HG03354 (cell line): Measurements from ENCODE around the gene FBLIM1.

ENCODE experiments used
- ATAC-seq: cut with Tn5 transposase; IDR thresholded peaks from one replicate; pipeline ENCODE4 v1.9.1; 2021; ENCODE audit warnings: mild to moderate bottlenecking; ENCODE audit not compliant: unreplicated experiment, poor library complexity, severe bottlenecking

The FBLIM1 gene

GRCh38 chr1:15758343-15758931 lies at the start of gene FBLIM1:
TSS of gene FBLIM1 (plus strand) at chr1:15758795. CDS start at chr1:15764984, 6,189 bp downstream.
- no peak for ATAC-seq

- ATAC-seq, result no peak
Observed at GRCh38 chr1:15709226-15709625, 49.4 kb upstream of the FBLIM1 start.

GRCh38 chr1:15712168-15712567 lies 46.4 kb upstream of the FBLIM1 start:
- no peak for ATAC-seq

- ATAC-seq, result no peak
Observed at GRCh38 chr1:15714406-15715136, 44.0 kb upstream of the FBLIM1 start.

GRCh38 chr1:15717418-15718125 lies 41.0 kb upstream of the FBLIM1 start:
- ATAC-seq, result no peak

- no peak for ATAC-seq
Observed at GRCh38 chr1:15718199-15718601, 40.4 kb upstream of the FBLIM1 start.

GRCh38 chr1:15719381-15720120 lies 39.0 kb upstream of the FBLIM1 start:
- no peak for ATAC-seq

- ATAC-seq, result no peak
Observed at GRCh38 chr1:15720861-15721260, 37.7 kb upstream of the FBLIM1 start.

GRCh38 chr1:15722411-15722810 lies 36.2 kb upstream of the FBLIM1 start:
- ATAC-seq, result no peak

- ATAC-seq, result no peak
Observed at GRCh38 chr1:15722836-15723532, 35.6 kb upstream of the FBLIM1 start.

GRCh38 chr1:15723631-15724246 lies 34.9 kb upstream of the FBLIM1 start:
- no peak for ATAC-seq

- ATAC-seq, result no peak
Observed at GRCh38 chr1:15724949-15725880, 33.4 kb upstream of the FBLIM1 start.

GRCh38 chr1:15726508-15726907 lies 32.1 kb upstream of the FBLIM1 start:
- ATAC-seq, result no peak

GRCh38 chr1:15727021-15727420 lies 31.6 kb upstream of the FBLIM1 start:
- ATAC-seq, result no peak

- no peak for ATAC-seq
Observed at GRCh38 chr1:15727424-15727823, 31.2 kb upstream of the FBLIM1 start.

- ATAC-seq, result no peak
Observed at GRCh38 chr1:15727866-15728534, 30.6 kb upstream of the FBLIM1 start.

- ATAC-seq, result no peak
Observed at GRCh38 chr1:15728937-15729657, 29.5 kb upstream of the FBLIM1 start.
